ENCODE data around the gene PAQR8.

DNA sequence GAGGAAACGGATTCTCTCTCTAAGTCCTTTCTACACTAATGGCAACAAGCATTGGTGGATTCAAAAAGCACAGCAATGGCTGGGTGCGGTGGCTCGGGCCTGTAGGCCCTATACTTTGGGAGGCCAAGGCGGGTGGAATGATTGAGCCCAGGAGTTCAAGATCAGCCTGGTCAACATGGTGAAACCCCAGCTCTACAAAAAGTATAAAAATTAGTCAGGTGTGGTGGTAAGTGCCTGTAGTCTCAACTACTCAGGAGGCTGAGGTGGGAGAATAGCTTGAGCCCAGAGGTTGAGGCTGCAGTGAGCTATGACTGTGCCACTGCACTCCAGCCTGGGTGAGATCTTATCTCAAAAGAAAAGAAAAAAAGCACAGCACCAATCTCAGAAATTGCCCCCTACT is 19.3 kb downstream of the PAQR8 start:
- TF ChIP-seq HNRNPK (IDR thresholded peaks at IDR 0.05; ENCODE audit: low read depth, low read length, poor library complexity, severe bottlenecking) (no peak), RAD21 (CRISPR knock-in tag; IDR thresholded peaks at IDR 0.05) (no peak), SIN3A (IDR thresholded peaks at IDR 0.05; ENCODE audit: borderline replicate concordance, low read depth, low read length) (no peak), ZNF383 (CRISPR knock-in tag; IDR thresholded peaks at IDR 0.05; ENCODE audit: borderline replicate concordance) (no peak), ZNF484 (CRISPR knock-in tag; IDR thresholded peaks at IDR 0.05; ENCODE audit: borderline replicate concordance, low read depth) (no peak), RFX3 (CRISPR knock-in tag; IDR thresholded peaks at IDR 0.05) (no peak), CTCF (CRISPR knock-in tag; IDR thresholded peaks at IDR 0.05) (no peak), ETV5 (CRISPR knock-in tag; IDR thresholded peaks at IDR 0.05; ENCODE audit: borderline replicate concordance) (no peak)
- TF ChIP-seq, protein P1, sequence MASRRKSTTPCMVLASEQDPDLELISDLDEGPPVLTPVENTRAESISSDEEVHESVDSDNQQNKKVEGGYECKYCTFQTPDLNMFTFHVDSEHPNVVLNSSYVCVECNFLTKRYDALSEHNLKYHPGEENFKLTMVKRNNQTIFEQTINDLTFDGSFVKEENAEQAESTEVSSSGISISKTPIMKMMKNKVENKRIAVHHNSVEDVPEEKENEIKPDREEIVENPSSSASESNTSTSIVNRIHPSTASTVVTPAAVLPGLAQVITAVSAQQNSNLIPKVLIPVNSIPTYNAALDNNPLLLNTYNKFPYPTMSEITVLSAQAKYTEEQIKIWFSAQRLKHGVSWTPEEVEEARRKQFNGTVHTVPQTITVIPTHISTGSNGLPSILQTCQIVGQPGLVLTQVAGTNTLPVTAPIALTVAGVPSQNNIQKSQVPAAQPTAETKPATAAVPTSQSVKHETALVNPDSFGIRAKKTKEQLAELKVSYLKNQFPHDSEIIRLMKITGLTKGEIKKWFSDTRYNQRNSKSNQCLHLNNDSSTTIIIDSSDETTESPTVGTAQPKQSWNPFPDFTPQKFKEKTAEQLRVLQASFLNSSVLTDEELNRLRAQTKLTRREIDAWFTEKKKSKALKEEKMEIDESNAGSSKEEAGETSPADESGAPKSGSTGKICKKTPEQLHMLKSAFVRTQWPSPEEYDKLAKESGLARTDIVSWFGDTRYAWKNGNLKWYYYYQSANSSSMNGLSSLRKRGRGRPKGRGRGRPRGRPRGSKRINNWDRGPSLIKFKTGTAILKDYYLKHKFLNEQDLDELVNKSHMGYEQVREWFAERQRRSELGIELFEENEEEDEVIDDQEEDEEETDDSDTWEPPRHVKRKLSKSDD (CRISPR knock-in tag; IDR thresholded peaks at IDR 0.05; ENCODE audit: low read depth) = no peak
